K562 (cell line): ENCODE data around the gene CKMT2. TPM values are rescaled to one million over a fixed set of nuclear protein-coding genes. Genes with fewer than 3 reads are reported as not detected.

Experiments used
- ATAC-seq: fragments of 200-7000 bp; cut with Tn5 transposase; 3 replicates; pipeline ENCODE4 v1.9.1; 2020; ENCODE audit warnings: moderate library complexity
- BruUV-seq: library from RNA; stranded (reverse); fragments of 400-500 nt; replicated peaks from 2 replicates; lab custom pipeline; 2021; lab: Mats Ljungman, UMichigan
- CTCF ChIA-PET: fragments of 300-600 bp; formaldehyde crosslinking; extraction: SDS; loops from one replicate; lab custom pipeline; 2021; ENCODE audit warnings: low intra/inter-chr PET ratio; lab: Yijun Ruan, JAX
- POLR2A ChIA-PET: fragments of 300-600, 350-650 bp; sonication (Branson Sonifier 250); formaldehyde crosslinking; extraction: SDS; loops from one replicate; lab custom pipeline; 2021; ENCODE audit warnings: antibody characterized with exemption, inconsistent platforms; lab: Yijun Ruan, JAX
- DNase-seq, 4 experiments: peaks; one replicate each; pipeline versions ENCODE4 v3.0.0 to v3.0.0-alpha.2; 2011 to 2018; ENCODE audit warnings: low spot score in 3 of 4, mixed read lengths in 3 of 4; ENCODE audit errors: extremely low read depth in 1 of 4
- FAIRE-seq: peaks from 2 replicates; lab custom pipeline; 2011; peaks lifted over from hg19 to GRCh38; lab: Jason Lieb, UNC
- H2AFZ ChIP-seq: 2 replicates; pipeline ENCODE4 v1.6.0; 2011; ENCODE audit warnings: low read depth, low read length, control low read depth, inconsistent platforms
- H3K27ac ChIP-seq: fragments of 200-600 bp; 3 replicates; pipeline ENCODE4 v1.8.0; 2011; ENCODE audit warnings: low read depth, mild to moderate bottlenecking, control low read depth, inconsistent platforms, low read length, moderate library complexity, mixed read lengths; ENCODE audit errors: extremely low read depth
- H3K27me3 ChIP-seq, 2 experiments: fragments of 300-600 bp in 1 of 2; 2 replicates in 1 of 2; 3 replicates in 1 of 2; pipeline versions ENCODE4 v1.6.0 to v1.8.0; 2011; ENCODE audit warnings: inconsistent platforms in 2 of 2, low read length in 2 of 2, mild to moderate bottlenecking in 1 of 2, mixed read lengths in 1 of 2, moderate library complexity in 1 of 2; ENCODE audit not compliant: control insufficient read depth in 2 of 2, insufficient read depth in 2 of 2
- H3K36me3 ChIP-seq: fragments of 300-600 bp; 3 replicates; pipeline ENCODE4 v1.8.0; 2011; ENCODE audit warnings: mild to moderate bottlenecking, low read length, inconsistent platforms; ENCODE audit not compliant: control insufficient read depth, insufficient read depth
- H3K4me1 ChIP-seq, 2 experiments: fragments of 200-600 bp in 1 of 2; replicated peaks in 1 of 2; 2 replicates in 1 of 2; 3 replicates in 1 of 2; pipeline versions ENCODE4 v1.5.1 to v1.8.0; 2011; ENCODE audit warnings: inconsistent platforms in 2 of 2, low read length in 2 of 2, mild to moderate bottlenecking in 1 of 2, mixed read lengths in 1 of 2, moderate library complexity in 1 of 2; ENCODE audit not compliant: control insufficient read depth in 2 of 2, insufficient read depth in 2 of 2
- H3K4me2 ChIP-seq: 2 replicates; pipeline ENCODE4 v1.6.1; 2011; ENCODE audit warnings: low read length, control low read depth, inconsistent platforms, mixed read lengths; ENCODE audit not compliant: insufficient read depth
- H3K4me3 ChIP-seq: fragments of 200-600 bp; sonication (generic), shearing (Covaris generic); 2 replicates; pipeline ENCODE4 v1.5.1; 2016; ENCODE audit warnings: control low read depth, inconsistent platforms
- H3K79me2 ChIP-seq: fragments of 200-600 bp; 3 replicates; pipeline ENCODE4 v1.8.0; 2011; ENCODE audit warnings: low read length, inconsistent platforms; ENCODE audit not compliant: control insufficient read depth, insufficient read depth
- H3K9ac ChIP-seq, 2 experiments: 2 replicates each; pipeline versions ENCODE4 v1.6.0 to v1.6.1; 2011; ENCODE audit warnings: low read depth in 2 of 2, low read length in 2 of 2, control low read depth in 1 of 2, inconsistent platforms in 1 of 2, mild to moderate bottlenecking in 1 of 2, mixed read lengths in 1 of 2; ENCODE audit not compliant: insufficient read depth in 1 of 2
- H3K9me1 ChIP-seq: one replicate; pipeline ENCODE4 v1.6.0; 2011; ENCODE audit warnings: inconsistent platforms, mild to moderate bottlenecking, low read length, moderate library complexity; ENCODE audit not compliant: control insufficient read depth, insufficient read depth
- H3K9me3 ChIP-seq: replicated peaks from 2 replicates; pipeline ENCODE4 v1.5.1; 2011; ENCODE audit warnings: low read depth, low read length, inconsistent platforms; ENCODE audit not compliant: control insufficient read depth, insufficient read depth
- H4K20me1 ChIP-seq: replicated peaks from 2 replicates; pipeline ENCODE4 v1.6.1; 2011; ENCODE audit warnings: low read length, inconsistent platforms, mixed read lengths; ENCODE audit not compliant: control insufficient read depth, insufficient read depth
- DEAF1 ChIP-seq: fragments of 450-650 bp; formaldehyde crosslinking; IDR thresholded peaks from 2 replicates; pipeline ENCODE4 v1.4.0; 2020; ENCODE audit warnings: mild to moderate bottlenecking, moderate library complexity
- DIDO1 ChIP-seq: fragments of 450-650 bp; IDR thresholded peaks from 2 replicates; pipeline ENCODE4 v1.6.1; 2016; ENCODE audit warnings: low read depth, missing biosample characterization, missing genetic modification characterization
- FOXK1 ChIP-seq: sonication (generic); formaldehyde crosslinking; IDR thresholded peaks from 2 replicates; pipeline ENCODE4 v1.8.0; 2022; ENCODE audit warnings: missing genetic modification reagents, mild to moderate bottlenecking, borderline replicate concordance
- HNRNPUL1 ChIP-seq: fragments of 200-400 bp; formaldehyde crosslinking; IDR thresholded peaks from 2 replicates; pipeline ENCODE4 v1.6.1; 2017; ENCODE audit warnings: low read length
- KLF6 ChIP-seq: fragments of 250-450 bp; sonication (Bioruptor Pico); IDR thresholded peaks from 2 replicates; pipeline ENCODE4 v1.4.0; 2020; ENCODE audit warnings: mild to moderate bottlenecking, moderate library complexity, borderline replicate concordance
- MEIS2 ChIP-seq: fragments of 450-650 bp; IDR thresholded peaks from 2 replicates; pipeline ENCODE4 v1.6.1; 2014; ENCODE audit warnings: mild to moderate bottlenecking; ENCODE audit not compliant: partially characterized antibody
- NCOA1 ChIP-seq: fragments of 450-650 bp; IDR thresholded peaks from 2 replicates; pipeline ENCODE4 v1.6.1; 2016; ENCODE audit warnings: low read depth
- NFIX ChIP-seq: fragments of 250-450 bp; sonication (Bioruptor Pico); IDR thresholded peaks from 2 replicates; pipeline ENCODE4 v1.4.0; 2020; ENCODE audit warnings: low read depth, mild to moderate bottlenecking, moderate library complexity
- RNF2 ChIP-seq: sonication (generic); IDR thresholded peaks from 2 replicates; pipeline ENCODE4 v1.6.1; 2016
- ZFP1 ChIP-seq: fragments of 450-650 bp; formaldehyde crosslinking; IDR thresholded peaks from 2 replicates; pipeline ENCODE4 v1.4.0; 2020; ENCODE audit warnings: mild to moderate bottlenecking, mixed read lengths
- ZNF449 ChIP-seq: fragments of 250-450 bp; sonication (Bioruptor Pico); IDR thresholded peaks from 2 replicates; pipeline ENCODE4 v1.8.0; 2022; ENCODE audit warnings: moderate library complexity, mild to moderate bottlenecking, inconsistent platforms
- ZNF518B ChIP-seq: fragments of 250-450 bp; sonication (Bioruptor Pico); IDR thresholded peaks from 2 replicates; pipeline ENCODE4 v1.5.0; 2021; ENCODE audit warnings: mild to moderate bottlenecking, moderate library complexity
- WGBS: fragments of 100-300 bp; shearing (Covaris generic); methylation state at CpG from one replicate; pipeline ENCODE4 v1.1.6; 2016; ENCODE audit warnings: low coverage, mixed read lengths; ENCODE audit not compliant: insufficient coverage; ENCODE audit errors: missing lambda C conversion rate; 5-methylcytosine and 5-hydroxymethylcytosine counted together
- in situ Hi-C: fragments of 300-500 bp; cut with MboI; formaldehyde crosslinking; loops from 4 replicates; pipeline ENCODE4 v1.15.0; 2018; ENCODE audit warnings: inconsistent platforms, mixed read lengths
- intact Hi-C: fragments of 100-400 bp; cut with micrococcal nuclease; formaldehyde crosslinking; loops from 2 replicates; pipeline ENCODE4 v1.14.2; 2022
- polyA plus RNA-seq, 8 experiments: library from polyadenylated mRNA; depleted of rRNA in 4 of 8; stranded (reverse) in 5 of 8; unstranded in 3 of 8; fragments of >200 nt; fragmentation: Nextera tagmentation in 2 of 8; fragmentation: Illumina TruSeq in 1 of 8; extraction: Ambion mirVana in 2 of 8; extraction: Trizol in 1 of 8; gene quantifications; 2 replicates each; pipeline versions ENCODE4 v1.2.1 to v1.2.3, GENCODE V29; 2011 to 2014; ENCODE audit warnings: inconsistent platforms in 1 of 8, missing spikeins in 1 of 8
- total RNA-seq, 7 experiments: library from RNA; depleted of rRNA in 6 of 7; stranded (reverse); fragments of >200 nt in 6 of 7; fragmentation: Illumina TruSeq in 2 of 7; extraction: Trizol in 2 of 7; gene quantifications; 2 replicates each; pipeline versions ENCODE4 v1.2.1 to v1.2.3, GENCODE V29; 2011 to 2021; ENCODE audit warnings: low replicate concordance in 1 of 7

Gene CKMT2
- total and polyA plus RNA-seq, 9 of the 15 experiments (the other 6 are each of a cell fraction or from before 2014, with no cell fraction given), result 0.03 TPM; not detected in 8

- H3K36me3 ChIP-seq, result no peaks in the 10 kb centered on the region
- ATAC-seq (no peak), FAIRE-seq (no peak), DNase-seq (no peak)
- BruUV-seq, result no TSS peak
- in situ Hi-C loops, result no loop called here
- H3K4me3 ChIP-seq, result no peak overlapping the region
- ChIA-PET CTCF (no interaction called here), POLR2A (no interaction called here)
- peaks cover 0 to 4% of the 10 kb centered on the region in 2 experiments; a peak in 1 of 5 replicates for H3K4me1 ChIP-seq
- intact Hi-C loops, result no loop called here
- TF ChIP-seq ZFP1 (no peak), ZNF449 (no peak), MEIS2 (no peak), HNRNPUL1 (no peak), RNF2 (no peak), NCOA1 (no peak), DIDO1 (no peak), ZNF518B (CRISPR knock-in tag) (no peak), NFIX (CRISPR knock-in tag) (no peak), KLF6 (CRISPR knock-in tag) (no peak), FOXK1 (CRISPR knock-in tag) (no peak), DEAF1 (CRISPR knock-in tag) (no peak)
- no peak overlapping the region for H3K9ac ChIP-seq
- WGBS, result 86% methylated on average over 21 of the region's 21 CpGs
- no peak overlapping the region for H3K27ac ChIP-seq
- H3K79me2 ChIP-seq, result no peaks in the 10 kb centered on the region; the same call in 2 of the 3 replicates
- H4K20me1 ChIP-seq, result no peaks in the 10 kb centered on the region
- no peaks in the 10 kb centered on the region for H3K9me1 ChIP-seq
- no peaks in the 10 kb centered on the region for H3K9me3 ChIP-seq
- no peaks in the 10 kb centered on the region for H3K27me3 ChIP-seq
- no peak overlapping the region for H2AFZ ChIP-seq
- H3K4me2 ChIP-seq, result no peak overlapping the region
Measured at GRCh38 chr5:81254886-81255559, 21.9 kb downstream of the CKMT2 start.
